Non-pigmented ciliary epithelial cell (primary cell): ENCODE data around the gene ZNF391.
"Not testable (repeated sequence)": the region's sequence is repeated elsewhere in the genome, so short reads cannot be mapped to it uniquely, and the experiment has no call there.

Experiments used
- DNase-seq: peaks from one replicate; pipeline ENCODE4 v3.0.0-alpha.2; 2010; ENCODE audit warnings: low read depth

Gene ZNF391

GRCh38 chr6:27388293-27389197 is at the start of gene ZNF391:
Gene ZNF391 (plus strand): TSS chr6:27388759. CDS start chr6:27400371, 11,612 bp downstream.
- DNase-seq = peak; percentile 73

- DNase-seq = no peak
Observed at GRCh38 chr6:27352850-27353249, 35.7 kb upstream of the ZNF391 start.

GRCh38 chr6:27358786-27359185 is 29.8 kb upstream of the ZNF391 start:
- DNase-seq = no peak

- no peak for DNase-seq
Observed at GRCh38 chr6:27359231-27359630, 29.3 kb upstream of the ZNF391 start.

- DNase-seq = no peak
Observed at GRCh38 chr6:27368202-27368601, 20.4 kb upstream of the ZNF391 start.

- DNase-seq = no peak
Observed at GRCh38 chr6:27370391-27370790, 18.2 kb upstream of the ZNF391 start.

GRCh38 chr6:27374824-27375612 is 13.5 kb upstream of the ZNF391 start:
- DNase-seq = no peak

- DNase-seq = no peak
Observed at GRCh38 chr6:27375613-27376079, 12.9 kb upstream of the ZNF391 start.

GRCh38 chr6:27378406-27378805 is 10.2 kb upstream of the ZNF391 start:
- not testable (repeated sequence) for DNase-seq

GRCh38 chr6:27381001-27381400 is 7.6 kb upstream of the ZNF391 start:
- not testable (repeated sequence) for DNase-seq

GRCh38 chr6:27383011-27383410 is 5.5 kb upstream of the ZNF391 start:
- no peak for DNase-seq

GRCh38 chr6:27383481-27383880 is 5.1 kb upstream of the ZNF391 start:
- DNase-seq = no peak

GRCh38 chr6:27392623-27393022 is 4.1 kb downstream of the ZNF391 start:
- DNase-seq = no peak

GRCh38 chr6:27394073-27394472 is 5.5 kb downstream of the ZNF391 start:
- DNase-seq = no peak

- no peak for DNase-seq
Observed at GRCh38 chr6:27400877-27401642, 12.5 kb downstream of the ZNF391 start.

GRCh38 chr6:27406085-27406484 is 17.5 kb downstream of the ZNF391 start:
- DNase-seq = no peak

GRCh38 chr6:27407153-27407814 is 18.7 kb downstream of the ZNF391 start:
- no peak for DNase-seq

GRCh38 chr6:27414300-27414699 is 25.7 kb downstream of the ZNF391 start:
- no peak for DNase-seq

- no peak for DNase-seq
Observed at GRCh38 chr6:27414996-27415395, 26.4 kb downstream of the ZNF391 start.

GRCh38 chr6:27415898-27416297 is 27.3 kb downstream of the ZNF391 start:
- DNase-seq = no peak

- no peak for DNase-seq
Observed at GRCh38 chr6:27419363-27419762, 30.8 kb downstream of the ZNF391 start.
